ENCODE results near the gene SESN2. TPM values are rescaled to one million over a fixed set of nuclear protein-coding genes. Genes with fewer than 3 reads are reported as not detected.

Gene SESN2
- total RNA-seq, 6 experiments from 2014 or later = 15.5 to 22.0 (median 17.4) TPM

- Mint-ChIP-seq H3K27ac (peak overlapping the region; percentile 72; the same call in 1 of the 2 replicates), H3K36me3 (ENCODE audit: low read depth) (no peaks in the 10 kb centered on the region)
- peak; percentile 71 for DNase-seq
Measured at GRCh38 chr1:28313702-28314546, 54.6 kb downstream of the SESN2 start.

GRCh38 chr1:28314547-28314941, 55.2 kb downstream of the SESN2 start:
- no peaks in the 10 kb centered on the region for H3K36me3 Mint-ChIP-seq (ENCODE audit: low read depth)
- DNase-seq = no peak
- TF ChIP-seq CTCF (IDR thresholded peaks at IDR 0.05) = no peak
- peaks cover 11% of the 10 kb centered on the region for H3K4me1 Mint-ChIP-seq (ENCODE audit: low read depth)
- H3K27me3 Mint-ChIP-seq (ENCODE audit: insufficient read depth) = peaks cover 4% of the 10 kb centered on the region
- H3K27ac Mint-ChIP-seq = no peak overlapping the region; the same call in 1 of the 2 replicates
- no peak overlapping the region for H3K4me3 Mint-ChIP-seq
- H3K9me3 Mint-ChIP-seq = no peaks in the 10 kb centered on the region

More at GRCh38 chr1:28313702-28314546, 54.6 kb downstream of the SESN2 start:
- no peak for TF ChIP-seq CTCF (IDR thresholded peaks at IDR 0.05)
- peaks cover 4% of the 10 kb centered on the region for H3K27me3 Mint-ChIP-seq (ENCODE audit: insufficient read depth)
- H3K9me3 Mint-ChIP-seq = no peaks in the 10 kb centered on the region
- no peak overlapping the region; the same call in 1 of the 2 replicates for H3K4me3 Mint-ChIP-seq
- H3K4me1 Mint-ChIP-seq (ENCODE audit: low read depth) = peaks cover 11% of the 10 kb centered on the region

GRCh38 chr1:28317014-28317413, 57.7 kb downstream of the SESN2 start:
- Mint-ChIP-seq H3K27me3 (ENCODE audit: insufficient read depth) (peaks cover 4% of the 10 kb centered on the region), H3K4me1 (ENCODE audit: low read depth) (peaks cover 11% of the 10 kb centered on the region), H3K36me3 (ENCODE audit: low read depth) (no peaks in the 10 kb centered on the region), H3K27ac (no peak overlapping the region), H3K4me3 (no peak overlapping the region), H3K9me3 (no peaks in the 10 kb centered on the region)
- DNase-seq = no peak
- no peak for TF ChIP-seq CTCF (IDR thresholded peaks at IDR 0.05)

- TF ChIP-seq CTCF (IDR thresholded peaks at IDR 0.05) = no peak
- Mint-ChIP-seq H3K4me3 (no peak overlapping the region), H3K9me3 (no peaks in the 10 kb centered on the region), H3K27ac (no peak overlapping the region), H3K27me3 (ENCODE audit: insufficient read depth) (peaks cover 8% of the 10 kb centered on the region), H3K4me1 (ENCODE audit: low read depth) (no peaks in the 10 kb centered on the region), H3K36me3 (ENCODE audit: low read depth) (no peaks in the 10 kb centered on the region)
- DNase-seq = no peak
Measured at GRCh38 chr1:28322194-28322593, 62.9 kb downstream of the SESN2 start.

GRCh38 chr1:28323720-28324119, 64.4 kb downstream of the SESN2 start:
- Mint-ChIP-seq H3K36me3 (ENCODE audit: low read depth) (peaks cover 4% of the 10 kb centered on the region), H3K9me3 (peaks cover 6% of the 10 kb centered on the region), H3K4me1 (ENCODE audit: low read depth) (peaks cover 9% of the 10 kb centered on the region), H3K4me3 (no peak overlapping the region), H3K27me3 (ENCODE audit: insufficient read depth) (peaks cover 7% of the 10 kb centered on the region; the same call in 1 of the 2 replicates), H3K27ac (no peak overlapping the region)
- DNase-seq = no peak
- no peak for TF ChIP-seq CTCF (IDR thresholded peaks at IDR 0.05)

Data from HFFc6 (cell line).